NK-92 treated with Interleukin-12 subunit alpha and Interleukin-12 subunit beta, amount 100 ng/mL, for 24 hours (cell line): ENCODE data around the gene C19orf25.

Experiments
- DNase-seq: peaks from one replicate; lab custom pipeline; 2025; lab: John Stamatoyannopoulos, UW

C19orf25 gene

GRCh38 chr19:1466461-1467214, 12.4 kb downstream of the C19orf25 start:
- DNase-seq: no peak

DNA sequence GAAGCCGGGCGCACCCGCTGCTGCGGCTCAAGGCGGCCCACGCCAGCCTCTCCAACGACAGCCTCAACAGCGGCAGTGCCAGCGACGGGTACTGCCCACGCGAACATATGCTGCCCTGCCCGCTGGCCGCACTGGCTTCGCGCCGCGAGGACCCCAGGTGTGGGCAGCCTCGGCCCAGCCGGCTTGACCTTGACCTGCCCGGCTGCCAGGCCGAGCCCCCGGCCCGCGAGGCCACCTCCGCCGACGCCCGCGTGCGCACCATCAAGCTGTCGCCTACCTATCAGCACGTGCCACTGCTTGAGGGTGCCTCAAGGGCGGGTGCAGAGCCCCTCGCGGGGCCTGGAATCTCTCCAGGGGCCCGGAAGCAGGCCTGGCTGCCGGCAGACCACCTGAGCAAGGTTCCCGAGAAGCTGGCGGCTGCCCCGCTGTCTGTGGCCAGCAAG, 13.0 kb downstream of the C19orf25 start:
- DNase-seq: no peak

DNA sequence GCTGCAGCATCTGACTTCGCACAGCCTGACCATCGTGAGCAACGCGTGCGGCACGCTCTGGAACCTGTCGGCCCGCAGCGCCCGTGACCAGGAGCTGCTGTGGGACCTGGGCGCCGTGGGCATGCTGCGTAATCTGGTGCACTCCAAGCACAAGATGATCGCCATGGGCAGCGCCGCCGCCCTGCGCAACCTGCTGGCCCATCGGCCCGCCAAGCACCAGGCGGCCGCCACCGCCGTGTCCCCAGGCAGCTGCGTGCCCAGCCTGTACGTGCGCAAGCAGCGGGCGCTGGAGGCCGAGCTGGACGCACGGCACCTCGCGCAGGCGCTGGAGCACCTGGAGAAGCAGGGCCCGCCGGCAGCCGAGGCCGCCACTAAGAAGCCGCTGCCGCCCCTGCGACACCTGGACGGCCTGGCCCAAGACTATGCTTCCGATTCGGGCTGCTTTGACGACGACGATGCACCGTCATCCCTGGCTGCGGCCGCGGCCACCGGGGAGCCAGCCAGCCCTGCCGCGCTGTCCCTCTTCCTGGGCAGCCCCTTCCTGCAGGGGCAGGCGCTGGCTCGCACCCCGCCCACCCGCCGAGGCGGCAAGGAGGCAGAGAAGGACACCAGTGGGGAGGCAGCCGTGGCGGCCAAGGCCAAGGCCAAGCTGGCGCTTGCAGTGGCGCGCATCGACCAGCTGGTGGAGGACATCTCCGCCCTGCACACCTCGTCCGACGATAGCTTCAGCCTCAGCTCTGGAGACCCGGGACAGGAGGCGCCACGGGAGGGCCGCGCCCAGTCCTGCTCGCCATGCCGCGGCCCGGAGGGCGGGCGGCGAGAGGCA, 13.6 kb downstream of the C19orf25 start:
- DNase-seq: no peak

GRCh38 chr19:1461862-1462261, 17.2 kb downstream of the C19orf25 start:
- DNase-seq: no peak

DNA sequence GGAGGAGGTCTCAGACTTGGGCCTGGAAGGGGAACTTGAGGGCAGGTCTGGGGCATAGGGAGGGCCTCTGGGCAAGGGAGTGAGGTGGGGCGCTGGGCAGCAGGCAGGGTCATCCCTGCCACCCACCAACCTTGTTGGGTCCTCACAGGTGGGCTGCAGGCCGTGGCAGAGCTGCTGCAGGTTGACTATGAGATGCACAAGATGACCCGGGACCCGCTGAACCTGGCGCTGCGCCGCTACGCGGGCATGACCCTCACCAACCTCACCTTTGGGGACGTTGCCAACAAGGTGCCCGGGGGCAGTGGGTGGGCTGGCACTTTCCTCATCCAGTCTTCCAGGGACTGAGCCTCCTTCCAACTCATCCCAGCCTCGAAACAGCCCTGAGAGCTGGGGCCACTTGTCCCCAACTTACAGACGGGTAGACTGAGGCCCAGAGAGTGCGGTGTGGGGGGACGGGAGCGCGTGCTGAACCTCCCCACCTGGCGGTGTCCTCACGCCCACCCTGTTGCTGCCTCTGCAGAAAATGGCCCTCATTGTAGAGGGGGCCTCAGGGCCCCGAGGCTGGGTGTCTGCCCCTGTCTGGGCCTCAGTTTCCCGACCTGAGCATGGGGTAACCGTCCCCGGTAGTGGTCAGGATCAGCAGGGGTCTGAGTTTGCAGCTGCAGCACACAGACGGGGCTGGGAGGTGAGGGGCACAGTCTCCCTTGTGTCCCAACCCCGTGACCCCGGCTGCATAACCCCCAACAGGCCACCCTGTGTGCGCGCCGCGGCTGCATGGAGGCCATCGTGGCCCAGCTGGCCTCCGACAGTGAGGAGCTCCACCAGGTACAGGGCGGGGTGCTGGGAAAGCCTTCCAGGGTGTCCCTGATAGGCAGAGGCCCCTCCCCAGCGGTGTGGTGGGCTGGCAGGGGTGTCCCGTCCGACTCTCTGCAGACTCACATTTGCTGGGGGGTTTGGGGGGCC, 18.7 kb downstream of the C19orf25 start:
- no peak for DNase-seq

DNA sequence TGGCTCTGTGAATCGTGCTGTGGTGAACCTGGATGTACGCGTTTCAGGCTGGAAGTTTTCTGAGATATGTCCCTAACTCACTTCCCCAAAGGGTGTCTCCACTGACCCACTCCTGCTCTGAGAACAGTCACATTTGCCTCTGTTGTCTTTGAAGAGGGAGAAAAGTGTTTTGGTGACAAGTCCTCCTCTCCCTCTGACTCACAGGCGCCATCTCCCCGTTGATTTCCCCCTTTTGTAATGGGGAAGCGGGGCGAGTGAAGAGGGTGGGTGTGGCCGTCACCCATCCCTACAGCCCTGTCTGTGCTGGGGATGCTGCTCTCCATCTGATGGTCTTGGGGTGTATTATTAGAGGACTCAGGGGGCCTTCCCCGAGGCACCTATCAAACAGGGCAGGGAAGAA, 19.5 kb downstream of the C19orf25 start:
- DNase-seq: no peak

- no peak for DNase-seq
Measured at GRCh38 chr19:1457892-1458291, 21.1 kb downstream of the C19orf25 start.

GRCh38 chr19:1457031-1457739, 21.8 kb downstream of the C19orf25 start:
- DNase-seq: no peak

GRCh38 chr19:1456121-1456900, 22.7 kb downstream of the C19orf25 start:
- no peak for DNase-seq

DNA sequence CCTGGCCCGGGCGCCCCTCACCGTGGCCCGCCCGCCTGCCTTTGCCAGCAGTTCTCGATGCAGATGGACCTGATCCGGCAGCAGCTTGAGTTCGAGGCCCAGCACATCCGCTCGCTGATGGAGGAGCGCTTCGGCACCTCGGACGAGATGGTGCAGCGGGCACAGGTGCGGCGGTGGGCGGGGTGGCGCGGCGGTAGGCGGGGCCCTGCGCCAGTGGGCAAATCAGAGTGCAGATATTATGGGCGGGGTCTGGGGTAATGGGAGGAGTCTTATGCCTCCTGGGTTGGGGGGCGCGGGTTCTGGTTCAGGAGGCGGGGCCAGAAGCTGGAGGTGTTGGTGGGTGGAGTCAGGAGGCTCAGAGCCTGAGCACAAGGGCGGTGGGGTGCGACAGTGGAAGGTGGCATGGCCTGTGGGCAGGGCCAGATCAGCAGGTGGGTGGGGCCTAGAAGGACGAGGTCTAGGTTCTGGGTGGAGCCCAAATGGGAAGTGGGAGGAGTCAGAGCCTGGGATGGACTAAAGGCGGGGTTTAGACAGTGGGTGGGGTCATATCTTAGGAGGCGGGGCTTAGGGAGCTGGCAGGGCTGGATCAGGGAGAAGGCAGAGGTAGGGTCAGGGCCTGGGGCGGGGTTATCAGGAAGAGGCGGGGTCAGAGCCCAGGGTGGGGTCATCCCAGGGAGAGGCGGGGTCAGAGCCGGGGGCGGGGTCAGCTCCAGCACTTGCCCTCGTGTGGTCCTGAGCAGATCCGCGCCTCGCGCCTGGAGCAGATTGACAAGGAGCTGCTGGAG, 23.5 kb downstream of the C19orf25 start:
- no peak for DNase-seq

GRCh38 chr19:1455002-1455335, 24.0 kb downstream of the C19orf25 start:
- no peak for DNase-seq

DNA sequence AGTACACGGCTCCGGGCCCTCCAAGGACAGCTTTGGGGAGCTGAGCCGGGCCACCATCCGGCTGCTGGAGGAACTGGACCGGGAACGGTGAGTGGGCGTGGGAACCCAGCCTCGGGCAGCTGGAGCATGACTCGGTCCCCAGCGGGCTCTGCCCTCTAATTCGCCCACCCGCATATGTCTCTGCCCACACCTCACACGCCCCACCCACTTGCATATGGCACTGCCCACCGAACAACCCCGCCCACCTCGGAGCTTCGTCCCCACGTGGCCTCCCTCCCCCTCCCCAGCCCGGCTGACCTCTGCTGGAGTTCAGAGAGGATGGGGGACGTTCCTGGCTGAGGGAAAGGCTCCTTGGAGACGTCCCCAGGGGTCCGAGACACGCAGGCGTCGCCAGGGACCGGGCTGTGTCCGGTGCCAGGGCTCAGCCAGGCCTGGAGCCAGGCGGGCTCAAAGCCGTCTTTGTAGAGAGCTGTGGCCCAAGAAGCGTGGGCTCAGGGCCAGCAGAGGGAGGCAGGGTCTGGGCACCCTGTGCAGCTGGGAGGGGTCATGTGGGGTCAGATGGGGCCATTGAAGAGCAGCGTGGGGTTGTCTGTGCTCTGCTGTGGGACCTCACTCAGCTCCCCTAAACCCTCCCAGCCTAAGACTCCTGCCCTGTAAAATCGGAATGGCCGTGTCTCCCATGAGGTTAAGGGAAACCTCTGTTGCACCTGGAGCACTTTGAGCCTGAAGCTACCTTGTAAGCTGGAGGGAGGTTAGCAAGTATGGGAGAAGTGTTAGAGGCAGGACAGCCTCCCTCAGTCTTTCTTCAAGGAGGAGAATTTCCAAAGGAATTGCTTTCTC, 25.3 kb downstream of the C19orf25 start:
- no peak for DNase-seq

DNA sequence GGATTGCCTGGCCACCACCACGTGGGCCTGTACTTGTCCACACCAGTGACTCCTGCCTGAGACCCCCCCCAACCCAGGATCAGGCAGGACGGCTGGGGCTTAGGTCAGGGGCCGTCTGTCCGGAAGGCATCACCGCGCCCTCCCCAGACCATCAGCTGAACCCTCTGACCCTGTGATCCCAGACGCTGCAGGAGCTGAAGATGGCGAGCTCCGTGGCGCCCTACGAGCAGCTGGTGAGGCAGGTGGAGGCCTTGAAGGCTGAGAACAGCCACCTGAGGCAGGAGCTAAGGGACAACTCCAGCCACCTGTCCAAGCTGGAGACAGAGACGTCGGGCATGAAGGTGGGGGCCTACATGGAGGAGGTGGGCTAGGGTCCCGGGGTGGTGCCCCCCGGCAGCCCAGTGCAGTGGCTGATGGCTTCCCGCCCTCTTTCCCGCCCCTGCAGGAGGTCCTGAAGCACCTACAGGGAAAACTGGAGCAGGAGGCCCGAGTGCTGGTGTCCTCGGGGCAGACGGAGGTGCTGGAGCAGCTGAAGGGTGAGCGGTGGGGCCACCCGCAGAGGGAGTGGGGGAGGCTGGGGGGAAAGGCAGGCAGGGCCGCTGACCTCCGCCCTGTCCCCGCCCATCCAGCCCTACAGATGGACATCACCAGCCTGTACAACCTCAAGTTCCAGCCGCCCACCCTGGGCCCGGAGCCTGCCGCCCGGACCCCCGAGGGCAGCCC, 26.1 kb downstream of the C19orf25 start:
- no peak for DNase-seq

- no peak for DNase-seq
Measured at GRCh38 chr19:1451916-1452801, 26.9 kb downstream of the C19orf25 start.

- DNase-seq: no peak
Measured at GRCh38 chr19:1450735-1451731, 28.0 kb downstream of the C19orf25 start.
